SKM-1 treated with dmso at 0.1 percent for 144 hours (cell line): ENCODE results near the gene RAB3IP.
"Not testable (repeated sequence)": the region's sequence is repeated elsewhere in the genome, so short reads cannot be mapped to it uniquely, and the experiment has no call there.

ENCODE experiments used
- DNase-seq: peaks from one replicate; lab custom pipeline; 2025; ENCODE audit not compliant: unreplicated experiment; lab: John Stamatoyannopoulos, UW

The RAB3IP gene

GRCh38 chr12:69834576-69834975, 95.9 kb downstream of the RAB3IP start:
- no peak for DNase-seq

DNA sequence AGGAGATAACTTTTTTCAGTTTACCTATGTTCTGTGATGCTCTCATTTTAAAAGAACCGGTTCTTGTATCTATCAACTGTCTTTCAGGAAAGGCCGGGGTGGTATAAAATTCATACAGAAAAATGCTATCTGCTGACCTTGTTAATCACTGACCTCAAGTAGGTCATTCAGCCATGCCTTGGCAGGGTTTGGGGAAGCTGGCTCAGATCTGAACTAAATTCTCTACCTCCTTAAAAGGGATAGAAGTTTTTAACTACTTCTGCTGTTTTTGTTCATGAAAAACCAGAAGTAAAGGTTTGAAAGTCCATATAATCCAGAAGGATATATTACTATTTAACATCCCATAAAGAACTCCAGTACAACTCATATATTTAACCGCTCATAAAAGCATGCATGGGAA, 96.4 kb downstream of the RAB3IP start:
- no peak for DNase-seq

DNA sequence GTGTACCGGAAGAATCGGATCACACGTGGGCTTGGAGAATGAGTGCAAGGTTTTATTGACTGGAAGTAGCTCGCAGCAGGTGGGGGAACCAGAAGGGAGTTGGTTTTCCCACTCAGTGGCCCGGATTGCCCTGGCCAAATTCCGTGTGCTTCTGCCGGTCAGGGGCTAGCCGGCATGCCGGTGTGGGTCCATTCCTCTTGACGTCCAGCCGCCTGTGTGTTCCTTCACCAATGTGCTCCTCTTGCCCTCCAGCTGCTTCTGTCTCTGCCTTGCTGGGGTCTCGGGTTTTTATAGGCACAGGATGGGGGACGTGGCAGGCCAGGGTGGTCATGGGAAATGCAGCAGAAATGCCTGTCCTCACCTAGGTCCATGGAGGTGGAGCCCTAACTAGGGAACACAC, 97.4 kb downstream of the RAB3IP start:
- DNase-seq, result no peak

- no peak for DNase-seq
These were observed 98.5 kb downstream of the RAB3IP start for GRCh38 chr12:69837191-69837590.

DNA sequence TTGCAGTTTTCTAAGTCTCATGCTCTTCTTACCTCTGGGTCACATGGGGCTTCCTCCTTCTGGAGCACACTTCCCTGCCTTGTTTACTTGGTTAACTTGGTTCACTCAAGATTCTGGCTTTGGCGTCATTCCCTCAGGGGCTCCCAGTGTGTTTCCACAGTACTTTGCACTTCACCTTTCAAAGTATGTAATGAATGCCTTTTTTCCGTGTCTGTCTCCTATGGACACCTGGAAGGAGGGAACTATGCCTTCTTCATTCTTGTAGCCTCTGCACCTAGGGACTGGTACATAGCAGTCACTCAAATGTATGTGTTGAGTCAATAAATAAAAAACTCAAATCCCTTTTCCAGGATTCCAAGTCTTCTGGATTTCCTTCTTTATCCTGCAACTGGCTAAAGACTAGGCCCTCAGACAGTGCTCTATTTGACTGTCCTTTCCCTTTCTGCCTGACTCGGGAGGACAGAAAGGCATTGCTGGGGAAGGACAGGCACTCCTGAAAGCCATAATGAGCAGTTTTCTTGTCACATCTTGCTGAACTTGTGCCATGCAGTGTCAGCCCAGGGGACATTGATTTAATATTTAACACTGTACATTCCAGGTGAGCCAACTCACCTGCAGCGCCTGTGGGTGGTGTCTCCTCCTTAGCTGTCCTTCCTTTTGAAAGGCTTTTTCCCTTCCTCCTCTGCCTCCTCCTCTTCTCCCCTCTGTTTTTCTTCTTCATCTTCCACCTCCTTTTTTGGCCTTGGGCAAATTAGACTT, 99.2 kb downstream of the RAB3IP start:
- no peak for DNase-seq

- DNase-seq, result no peak
These were observed 102.1 kb downstream of the RAB3IP start for GRCh38 chr12:69840727-69841126.

DNA sequence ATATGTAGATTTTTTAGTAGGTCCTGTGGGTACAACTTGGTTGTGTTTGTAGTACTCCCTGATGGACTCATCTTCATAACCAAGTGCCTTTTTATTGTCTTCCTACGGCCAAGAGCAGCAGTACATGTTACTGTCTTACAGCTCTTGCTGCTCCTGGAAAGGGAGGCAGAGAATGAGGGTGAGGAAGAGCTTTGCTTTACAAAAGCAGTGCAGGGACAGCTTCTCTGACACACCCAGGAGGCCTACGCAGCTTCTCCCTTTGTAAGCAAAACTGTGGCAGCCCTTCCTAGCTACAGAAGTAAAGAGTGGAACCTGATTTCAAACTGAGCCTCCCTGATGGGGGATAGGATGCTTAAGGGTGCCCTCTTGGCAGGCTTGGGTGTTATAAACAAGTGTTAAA, 104.9 kb downstream of the RAB3IP start:
- no peak for DNase-seq

DNA sequence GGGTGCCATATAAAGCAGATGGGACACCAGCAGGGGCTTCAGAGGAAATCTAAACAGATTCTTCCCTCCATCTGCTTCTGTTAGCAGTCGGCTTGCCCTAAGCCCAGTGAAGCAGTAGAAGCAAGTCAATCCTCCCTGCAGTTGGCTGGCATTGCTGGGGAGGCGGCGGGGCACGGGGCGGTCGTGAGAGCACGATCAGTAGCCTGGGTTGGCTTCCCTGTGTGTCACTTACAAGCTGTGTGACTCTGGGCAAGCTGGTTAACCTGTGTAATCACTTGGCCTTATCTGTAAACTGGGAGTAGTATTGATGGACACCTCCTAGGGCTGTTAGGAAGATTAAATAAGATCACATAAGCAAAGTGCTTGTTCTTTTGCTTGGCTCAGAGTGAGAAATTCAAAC, 105.8 kb downstream of the RAB3IP start:
- DNase-seq, result no peak

DNA sequence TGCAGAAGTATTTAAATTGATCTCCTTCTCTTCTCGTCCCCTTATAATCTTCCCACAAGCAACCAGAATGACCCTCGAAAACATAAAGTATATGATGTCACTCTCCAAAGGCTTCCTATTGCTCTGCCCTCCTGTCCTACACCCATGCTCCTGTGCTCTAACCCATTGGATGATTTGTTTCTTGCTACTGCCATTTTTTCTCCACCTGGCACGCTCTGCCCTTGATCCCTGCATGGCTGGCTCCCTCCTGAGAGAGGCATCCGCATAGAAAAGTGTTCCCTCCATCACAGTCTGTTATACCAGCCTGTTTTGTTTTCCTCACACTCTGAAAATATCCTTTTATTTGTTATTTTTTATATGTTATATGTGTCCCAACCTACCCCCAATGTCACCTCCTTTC, 106.2 kb downstream of the RAB3IP start:
- DNase-seq, result no peak

DNA sequence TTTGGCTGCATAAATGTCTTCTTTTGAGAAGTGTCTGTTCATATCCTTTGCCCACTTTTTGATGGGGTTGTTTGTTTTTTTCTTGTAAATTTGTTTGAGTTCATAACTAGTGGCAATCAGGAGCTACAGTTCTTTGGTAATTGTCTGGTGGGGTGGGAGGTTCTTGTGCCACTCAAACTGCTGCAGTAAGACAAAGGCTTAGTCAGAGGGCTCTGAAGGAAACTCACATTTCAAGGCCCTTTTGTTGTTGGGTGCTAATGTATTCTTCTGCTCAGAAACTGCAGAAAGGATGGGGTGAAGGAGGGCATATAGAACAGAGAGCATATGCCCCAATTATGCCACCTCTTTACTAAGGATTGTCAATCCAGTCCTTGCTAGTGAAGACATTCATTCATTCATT, 108.3 kb downstream of the RAB3IP start:
- DNase-seq, result no peak

DNA sequence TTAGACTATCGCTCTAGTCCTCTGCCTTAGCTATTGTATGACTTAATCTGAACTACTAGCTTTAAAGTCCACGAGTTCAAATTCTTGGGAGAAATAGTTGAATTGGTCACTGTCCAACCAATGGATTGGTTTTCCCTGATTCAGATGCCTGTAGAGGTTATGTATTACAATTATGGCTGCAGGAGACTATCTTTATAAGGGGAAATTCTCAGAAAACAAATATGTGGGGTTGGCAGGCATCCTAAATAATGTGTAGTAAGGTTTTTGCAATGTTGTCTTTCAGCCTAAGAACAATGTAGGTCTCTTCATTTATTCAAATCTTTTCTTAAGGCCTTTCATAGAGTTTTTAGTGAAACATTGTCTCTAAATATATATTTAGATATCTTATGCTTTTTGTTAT, 113.3 kb downstream of the RAB3IP start:
- DNase-seq, result no peak

- DNase-seq, result not testable (repeated sequence)
These were observed 114.7 kb downstream of the RAB3IP start for GRCh38 chr12:69853176-69853961.

DNA sequence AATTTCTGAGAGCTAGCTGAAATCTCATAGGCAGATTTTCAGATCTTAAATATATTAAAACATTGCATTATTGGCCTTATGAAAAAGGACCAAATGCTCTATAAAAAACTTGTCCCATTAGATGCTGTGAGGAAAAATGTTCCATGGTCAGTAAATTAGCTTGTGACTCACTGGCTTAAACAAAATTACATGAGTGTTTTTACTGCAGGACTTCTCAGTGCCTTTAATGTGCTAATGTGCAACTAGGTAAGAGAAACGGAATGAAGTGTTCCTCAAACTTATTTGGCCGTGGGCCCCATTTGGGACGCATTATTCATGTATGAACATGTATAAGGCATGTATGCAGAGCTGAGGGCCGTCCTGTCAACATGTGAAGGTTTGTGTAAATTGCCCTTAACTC, 128.0 kb downstream of the RAB3IP start:
- DNase-seq, result no peak

DNA sequence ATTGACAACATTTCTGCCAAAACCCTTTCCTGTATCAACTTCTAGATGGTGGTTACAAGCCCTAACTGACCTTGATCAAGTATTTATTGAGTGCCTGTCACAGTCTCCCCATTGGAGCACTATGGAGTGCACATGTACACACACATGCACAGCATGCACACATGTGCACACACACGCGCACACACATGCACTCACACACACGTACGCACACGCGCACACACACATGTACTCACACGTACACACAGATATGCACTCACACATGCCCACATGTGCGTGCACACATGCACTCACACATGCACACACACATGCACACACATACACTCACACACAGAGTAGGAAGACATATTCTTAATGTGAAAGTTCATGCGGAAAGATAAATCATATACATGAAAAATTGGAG, 130.0 kb downstream of the RAB3IP start:
- no peak for DNase-seq

- DNase-seq, result no peak
These were observed 134.1 kb downstream of the RAB3IP start for GRCh38 chr12:69872804-69873203.
